GM18499 (cell line): ENCODE data around the gene TM2D1.

ENCODE experiments used
- ATAC-seq: cut with Tn5 transposase; IDR thresholded peaks from one replicate; pipeline ENCODE4 v1.9.1; 2021; ENCODE audit warnings: moderate number of reproducible peaks; ENCODE audit not compliant: insufficient read depth, unreplicated experiment

The TM2D1 gene

DNA sequence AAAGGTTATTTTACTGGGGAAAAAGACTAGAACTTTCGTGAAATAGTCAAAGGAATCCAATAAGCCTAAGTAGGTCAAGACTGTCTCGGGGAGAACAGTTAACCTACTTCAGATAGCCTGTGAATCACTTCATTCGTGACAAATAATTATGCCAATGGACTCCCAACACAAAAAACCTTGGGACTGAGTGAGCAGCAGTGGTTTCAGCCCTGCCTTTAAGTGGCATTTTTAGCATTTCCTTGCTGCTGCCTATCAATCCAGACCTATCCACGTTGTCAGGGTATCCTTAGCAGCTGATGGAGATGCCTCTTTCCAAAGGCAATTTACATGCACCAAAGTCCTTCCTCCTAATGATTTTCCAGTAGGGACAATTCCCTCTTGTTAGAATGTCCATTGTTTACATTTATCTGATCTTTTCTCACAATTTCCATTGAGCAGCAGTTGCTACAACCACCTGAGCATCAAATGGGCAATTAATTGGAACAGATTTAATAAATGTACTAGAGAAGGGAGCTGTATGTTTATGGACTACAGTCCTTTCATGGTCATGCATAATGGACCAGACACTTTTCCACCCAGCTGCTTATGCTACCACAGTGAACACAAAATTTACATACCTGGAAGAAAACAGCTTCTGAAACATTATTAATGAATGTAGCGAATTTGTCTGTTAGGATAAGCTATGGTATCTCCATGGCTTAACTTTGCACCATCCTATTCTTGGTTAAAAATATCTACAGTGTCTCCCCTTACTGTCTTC, 75.8 kb downstream of the TM2D1 start:
- ATAC-seq: no peak

DNA sequence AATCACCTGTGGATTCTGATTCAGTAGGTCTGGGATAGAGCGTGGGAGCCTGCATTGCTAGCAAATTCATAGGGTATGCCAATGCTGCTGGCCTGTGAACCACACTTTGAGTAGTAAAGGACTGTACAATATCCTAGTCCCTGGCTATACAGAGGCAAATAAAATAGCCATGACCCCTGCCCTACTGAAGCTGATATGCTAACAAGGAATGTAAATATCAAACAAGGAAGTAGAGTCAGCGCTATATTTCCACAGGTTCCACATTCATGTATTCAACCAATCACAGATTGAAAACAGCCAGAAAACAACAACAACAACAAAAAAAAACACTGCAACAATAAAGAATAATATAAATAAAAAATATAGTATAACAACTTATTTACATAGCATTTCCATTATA, 77.8 kb downstream of the TM2D1 start:
- ATAC-seq: no peak

GRCh38 chr1:61645476-61645875, 79.5 kb downstream of the TM2D1 start:
- no peak for ATAC-seq

- ATAC-seq: no peak
Observed at GRCh38 chr1:61644303-61644702, 80.6 kb downstream of the TM2D1 start.

DNA sequence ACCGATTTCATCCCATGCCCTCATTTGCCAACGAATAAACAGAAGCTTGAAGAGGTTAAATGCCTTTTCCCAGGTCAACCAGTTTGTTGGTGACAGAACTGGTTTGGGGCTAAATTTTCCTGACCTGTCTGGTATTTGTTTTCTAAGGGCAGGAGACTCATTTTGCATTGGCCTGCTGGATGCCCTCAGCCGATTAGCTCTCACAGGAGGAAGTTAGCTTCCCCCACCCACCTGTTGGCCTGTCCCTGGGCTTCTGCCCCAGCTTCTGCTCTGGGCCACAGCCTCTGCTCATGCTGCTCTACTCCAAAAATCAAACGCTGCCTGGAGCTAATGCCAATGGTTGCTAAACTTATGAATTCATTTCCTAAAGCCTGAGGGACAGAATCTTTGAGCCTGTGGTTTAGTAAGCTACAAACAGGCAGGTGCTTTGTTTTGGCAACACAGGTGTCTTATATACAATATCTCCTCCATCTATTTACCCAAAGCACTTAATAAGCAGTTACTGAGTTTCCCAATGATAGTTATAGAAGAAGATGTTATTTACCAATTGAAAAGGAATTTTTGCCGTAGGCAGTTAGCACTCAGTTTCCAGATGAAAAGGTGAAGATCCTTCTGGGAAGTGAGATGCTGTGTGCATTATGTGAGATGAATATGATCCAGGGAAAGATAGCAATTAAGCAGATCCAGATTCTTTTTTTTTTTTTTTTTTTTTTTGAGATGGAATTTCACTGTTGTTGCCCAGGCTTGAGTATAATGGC, 82.3 kb downstream of the TM2D1 start:
- no peak for ATAC-seq

DNA sequence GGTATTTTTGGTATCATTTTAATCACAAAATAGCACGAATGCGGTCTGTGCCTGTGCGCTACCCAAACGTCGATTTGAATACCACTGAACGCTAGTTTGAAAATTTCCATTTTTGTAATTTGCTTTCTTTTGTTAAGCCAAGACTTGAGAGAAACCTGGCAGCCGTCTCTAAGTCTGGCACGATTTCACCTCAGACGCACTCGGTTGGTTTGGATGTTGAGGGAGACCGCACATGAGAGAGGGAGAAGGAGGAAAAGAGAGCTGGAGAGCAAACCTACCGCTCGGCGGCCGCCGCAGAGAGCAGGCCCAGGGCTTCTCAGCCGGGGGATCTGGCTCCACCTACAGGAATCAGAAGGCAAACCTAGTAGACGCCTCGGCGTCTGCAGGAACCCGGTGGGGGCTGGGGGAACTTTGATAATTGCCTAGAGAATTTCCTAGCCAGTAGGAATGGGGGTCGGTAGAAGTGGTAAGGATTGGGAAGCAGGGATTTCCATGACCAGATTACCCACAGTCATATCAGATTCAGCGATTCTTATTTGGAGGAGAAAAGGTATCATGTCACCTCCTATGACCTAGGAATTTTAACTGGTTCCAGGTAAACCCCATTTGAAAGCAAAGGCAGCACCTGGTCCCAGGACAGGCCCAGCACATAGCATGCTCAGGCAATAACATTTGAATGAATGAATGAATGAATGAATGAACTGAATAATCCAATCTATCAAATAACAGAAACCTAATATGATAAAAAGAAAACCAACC, 83.2 kb downstream of the TM2D1 start:
- no peak for ATAC-seq

GRCh38 chr1:61640531-61641530, 84.1 kb downstream of the TM2D1 start:
- ATAC-seq: no peak

DNA sequence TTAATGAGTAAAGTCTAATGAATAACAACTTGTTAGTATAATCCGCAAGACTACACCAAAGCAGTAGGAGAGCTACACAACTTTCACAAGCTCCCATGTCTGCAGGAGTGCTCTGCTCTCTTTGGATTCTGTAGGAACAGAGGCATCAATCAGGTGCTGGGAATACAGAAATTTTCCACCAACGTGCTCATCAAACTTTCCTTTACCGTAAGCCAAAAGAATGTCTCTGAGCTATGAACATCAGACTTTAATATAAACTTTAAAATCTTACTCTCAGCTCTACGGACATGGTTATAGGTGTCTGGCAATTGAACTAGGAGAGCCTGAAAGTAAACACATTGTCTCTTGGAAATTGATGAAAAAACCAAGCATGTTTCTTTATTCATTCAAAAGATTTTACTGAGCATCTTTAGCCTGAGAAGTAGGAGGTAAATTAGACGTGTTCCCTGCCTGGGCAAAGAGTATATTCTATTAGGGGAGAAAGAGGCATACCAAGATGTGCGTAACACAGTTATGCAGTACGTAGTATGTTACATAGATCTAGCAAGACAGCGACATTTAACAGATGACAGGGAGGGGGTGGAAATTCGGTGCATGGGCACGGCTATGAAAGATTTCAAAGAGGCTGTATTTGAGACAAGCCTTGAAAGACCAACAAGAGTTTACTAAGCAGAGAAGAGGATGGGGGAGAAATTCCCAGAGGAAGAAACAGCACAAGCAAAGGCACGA, 85.2 kb downstream of the TM2D1 start:
- ATAC-seq: no peak

DNA sequence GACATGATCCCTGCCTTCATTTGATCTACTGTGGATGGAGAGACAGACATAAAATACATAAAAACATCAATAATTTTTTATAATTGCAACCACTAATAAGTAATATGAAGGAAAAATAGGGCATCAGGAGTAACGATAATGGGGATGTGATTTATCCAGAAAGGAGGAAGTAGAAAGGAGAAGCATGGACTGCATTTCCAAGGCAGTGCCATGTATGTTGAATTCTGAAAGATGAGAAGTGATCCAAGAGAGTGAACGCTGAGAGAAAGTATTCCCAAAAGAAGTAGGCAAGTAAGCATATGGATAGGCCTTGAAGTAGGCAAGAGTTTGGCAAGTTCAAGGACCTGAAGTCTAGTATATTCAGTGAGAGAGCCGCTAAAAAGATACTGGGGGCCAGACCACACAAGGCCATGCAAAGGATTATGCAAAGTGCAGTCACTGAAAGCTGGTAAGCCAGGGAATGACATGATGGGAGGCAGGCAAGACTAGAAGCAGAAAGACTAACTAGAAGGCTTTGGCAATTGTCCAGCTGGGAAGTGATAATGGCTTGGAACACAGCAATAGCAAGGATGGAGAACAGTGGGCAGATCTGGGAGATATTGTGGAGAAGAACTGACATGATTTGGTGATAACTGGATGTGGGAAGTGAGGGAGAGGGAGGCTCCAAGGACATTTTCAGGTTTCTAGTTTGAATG, 85.9 kb downstream of the TM2D1 start:
- no peak for ATAC-seq

- ATAC-seq: no peak
Observed at GRCh38 chr1:61638296-61638695, 86.6 kb downstream of the TM2D1 start.

GRCh38 chr1:61637470-61637869, 87.5 kb downstream of the TM2D1 start:
- ATAC-seq: no peak

- no peak for ATAC-seq
Observed at GRCh38 chr1:61636814-61637213, 88.1 kb downstream of the TM2D1 start.

DNA sequence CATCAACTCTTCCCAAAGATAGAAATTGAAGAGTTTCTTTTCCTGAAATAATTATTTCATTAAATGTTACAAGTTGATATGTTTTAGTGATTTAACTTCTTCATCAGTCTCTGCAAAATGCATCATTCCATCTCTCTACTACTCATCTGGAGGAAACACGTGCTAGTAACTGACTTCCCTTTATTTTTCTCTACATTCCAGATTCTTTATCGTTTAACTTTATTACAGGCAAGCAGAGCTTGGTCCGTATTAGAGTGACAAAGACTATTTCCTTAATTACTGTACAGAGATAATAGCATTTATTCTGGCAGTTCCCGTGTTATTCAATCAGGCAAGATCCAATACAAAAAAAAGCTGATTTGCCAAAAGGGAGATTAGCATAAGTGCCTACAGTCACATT, 88.6 kb downstream of the TM2D1 start:
- ATAC-seq: no peak

GRCh38 chr1:61635557-61635956, 89.4 kb downstream of the TM2D1 start:
- ATAC-seq: no peak

- ATAC-seq: no peak
Observed at GRCh38 chr1:61631436-61631835, 93.5 kb downstream of the TM2D1 start.
